ENCODE data around the gene THRB. TPM values are rescaled to one million over a fixed set of nuclear protein-coding genes. Genes with fewer than 3 reads are reported as not detected.

Gene THRB
- total and polyA plus RNA-seq, 9 of the 15 experiments (the other 6 are each of a cell fraction or from before 2014, with no cell fraction given) = 1.7 to 14.9 (median 6.9) TPM

GRCh38 chr3:24229468-24230221 is 265.0 kb downstream of the THRB start:
- Histone ChIP-seq H4K20me1 (replicated peaks; ENCODE audit: control insufficient read depth, insufficient read depth, low read length) (no peaks in the 10 kb centered on the region), H3K4me2 (ENCODE audit: insufficient read depth, low read length) (no peak overlapping the region), H3K9me3 (replicated peaks; ENCODE audit: control insufficient read depth, insufficient read depth, low read depth, low read length) (no peaks in the 10 kb centered on the region), H3K4me1 (replicated peaks in 1 of 2; ENCODE audit: control insufficient read depth in 2 of 2, insufficient read depth in 2 of 2, low read length in 2 of 2) (no peaks in the 10 kb centered on the region), H3K79me2 (ENCODE audit: control insufficient read depth, insufficient read depth, low read length) (no peaks in the 10 kb centered on the region), H2AFZ (ENCODE audit: low read depth, low read length) (no peak overlapping the region), H3K9me1 (ENCODE audit: control insufficient read depth, insufficient read depth, low read length) (no peaks in the 10 kb centered on the region), H3K9ac (ENCODE audit: insufficient read depth in 1 of 2, low read depth in 2 of 2, low read length in 2 of 2) (no peak overlapping the region), H3K36me3 (ENCODE audit: control insufficient read depth, insufficient read depth, low read length) (no peaks in the 10 kb centered on the region), H3K27me3 (ENCODE audit: control insufficient read depth in 2 of 2, insufficient read depth in 2 of 2, low read length in 2 of 2) (no peaks in the 10 kb centered on the region), H3K27ac (ENCODE audit: extremely low read depth, low read depth, low read length) (no peak overlapping the region), H3K4me3 (no peak overlapping the region)
- no peak for ATAC-seq
- intact Hi-C loops (cut with micrococcal nuclease) (no loop called here), in situ Hi-C loops (cut with MboI) (no loop called here)
- TF ChIP-seq FOXP4 (CRISPR knock-in tag; IDR thresholded peaks at IDR 0.05; ENCODE audit: borderline replicate concordance) = no peak
- TF ChIP-seq CBFA2T2 (conservative IDR thresholded peaks at IDR 0.05) = no peak
- TF ChIP-seq FOXA1 (IDR thresholded peaks at IDR 0.05; ENCODE audit: borderline replicate concordance) = no peak
- no peak for TF ChIP-seq DIDO1 (tag; IDR thresholded peaks at IDR 0.05; ENCODE audit: low read depth)
- no peak for TF ChIP-seq DPF2 (IDR thresholded peaks at IDR 0.05)
- no peak for TF ChIP-seq ARID2 (IDR thresholded peaks at IDR 0.05)
- no peak for FAIRE-seq
- BruUV-seq (replicated peaks) = no TSS peak
- ChIA-PET POLR2A (interaction anchor here (1.0 kb wide), 1 partner anchor 11 kb away, joined by 3 read pairs; no protein-coding TSS in a partner anchor), CTCF (ENCODE audit: low intra/inter-chr PET ratio) (no interaction called here)
- whole genome bisulfite sequencing (ENCODE audit: insufficient coverage, low coverage, missing lambda C conversion rate) = 17% methylated on average over 5 of the region's 5 CpGs
- no peak for DNase-seq (ENCODE audit: extremely low read depth in 1 of 4, low spot score in 3 of 4)

All from K562 (cell line).